Measurements from ENCODE around the gene BMPR1A.
"Not testable (repeated sequence)": the region's sequence is repeated elsewhere in the genome, so short reads cannot be mapped to it uniquely, and the experiment has no call there.

BMPR1A gene

GRCh38 chr10:86943316-86944030, 187.1 kb downstream of the BMPR1A start:
- no peak for DNase-seq

DNA sequence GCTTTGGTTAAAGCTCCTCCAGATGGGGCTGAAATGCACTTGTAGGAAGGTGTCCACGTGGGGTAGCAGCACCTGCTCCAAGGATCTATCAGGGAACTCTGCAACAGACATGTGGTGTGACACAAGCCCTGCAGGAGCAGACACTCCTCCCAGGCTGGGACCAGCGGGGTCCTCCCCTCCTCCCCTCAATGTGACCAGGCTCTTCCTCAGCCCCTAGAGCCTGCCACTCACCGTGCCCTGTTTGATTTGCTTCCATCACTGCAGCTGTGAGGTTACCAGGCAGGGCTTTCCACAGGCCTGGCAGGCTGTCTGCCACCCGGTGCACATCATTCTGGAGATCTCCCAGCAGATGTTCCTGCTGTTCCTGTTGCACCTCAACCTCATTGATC, 187.6 kb downstream of the BMPR1A start:
- DNase-seq = peak in 1 of 2 experiments; percentile 20

DNA sequence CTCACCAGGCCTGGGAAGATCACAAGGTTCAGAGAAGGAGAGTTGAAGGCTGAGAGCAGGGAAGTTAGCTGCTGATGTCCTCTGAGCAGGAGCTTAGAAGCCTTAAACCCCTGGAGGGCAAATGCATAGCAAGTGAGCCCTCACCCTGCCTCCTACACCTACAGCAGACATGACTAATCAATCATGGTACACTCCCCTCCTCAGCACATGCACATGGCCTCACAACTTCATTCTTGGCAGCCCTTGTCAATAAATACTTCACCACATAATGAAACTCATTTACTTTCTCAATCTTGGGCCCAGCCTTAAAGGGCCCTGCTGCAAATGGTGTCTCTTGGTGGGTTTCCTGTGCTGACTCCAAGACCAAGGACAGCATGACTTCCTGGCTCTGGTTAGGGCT, 188.1 kb downstream of the BMPR1A start:
- no peak for DNase-seq

GRCh38 chr10:86944907-86945306, 188.5 kb downstream of the BMPR1A start:
- no peak for DNase-seq

GRCh38 chr10:86945361-86946212, 189.2 kb downstream of the BMPR1A start:
- no peak for DNase-seq

DNA sequence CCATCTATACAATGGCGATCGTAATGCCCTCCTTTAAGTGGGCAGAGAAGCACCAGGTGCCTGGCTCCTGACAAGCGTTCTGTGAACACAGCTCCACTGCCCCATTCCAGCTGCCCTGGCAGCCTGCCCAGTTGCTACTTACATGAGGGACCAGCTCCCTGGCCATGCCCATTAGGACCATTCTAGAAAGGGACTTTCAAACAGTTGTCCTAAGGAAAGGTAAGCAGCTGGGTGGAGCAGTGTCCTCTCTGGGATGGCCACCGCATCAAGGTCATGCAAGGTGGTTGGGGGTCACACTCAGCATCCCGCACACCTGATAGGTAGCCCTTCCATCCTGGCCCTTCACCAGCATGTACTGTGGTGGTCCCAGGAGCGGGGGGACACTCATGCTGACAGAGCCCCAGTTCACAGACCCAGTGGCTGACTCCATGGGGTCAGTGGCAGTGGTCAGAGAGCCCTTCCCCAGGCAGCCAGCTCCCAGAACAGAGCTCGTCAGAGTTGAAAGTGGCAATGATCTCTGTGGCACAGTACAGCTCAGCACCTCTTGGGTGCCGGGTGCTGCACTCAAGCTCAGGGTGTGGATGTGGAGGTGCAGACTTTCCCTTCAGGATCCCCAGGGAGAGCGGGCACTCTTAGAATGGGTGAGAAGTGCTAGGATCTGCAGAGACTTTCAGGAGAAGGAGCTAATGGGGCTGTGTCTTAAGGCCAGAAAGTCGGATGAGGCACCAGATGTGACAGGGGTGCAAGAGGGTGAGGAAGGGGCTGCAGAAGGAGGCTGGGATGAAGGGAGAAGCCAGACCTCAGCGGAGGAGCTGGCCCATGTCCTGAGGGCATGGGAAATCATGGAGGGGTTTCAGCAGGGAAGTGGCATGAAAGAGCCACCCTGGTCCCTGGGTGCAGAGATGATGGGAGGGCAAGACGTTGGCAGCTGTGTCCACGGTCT, 190.1 kb downstream of the BMPR1A start:
- DNase-seq = peak in 1 of 2 experiments; percentile 38

- not testable (repeated sequence) for DNase-seq
Measured at GRCh38 chr10:86947806-86948205, 191.4 kb downstream of the BMPR1A start.

DNA sequence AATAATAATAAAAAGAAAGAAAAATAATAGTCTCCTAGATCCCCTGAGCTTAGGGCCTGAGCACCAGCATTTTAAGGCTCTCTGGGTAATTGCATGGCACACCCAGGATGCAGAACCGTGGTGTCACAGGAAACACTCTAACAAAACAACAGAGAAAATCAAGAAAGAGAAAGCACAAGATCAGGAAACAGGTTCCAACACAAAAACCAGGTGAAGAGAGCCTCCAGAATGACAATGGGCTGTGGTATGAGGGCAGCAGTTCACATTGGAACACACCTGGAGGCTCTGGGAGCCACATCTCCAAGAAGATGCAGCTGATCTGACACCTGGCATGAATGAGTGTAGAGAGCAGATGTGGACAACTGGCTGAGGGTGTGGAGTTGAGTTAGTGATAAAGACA, 193.9 kb downstream of the BMPR1A start:
- DNase-seq = no peak

DNA sequence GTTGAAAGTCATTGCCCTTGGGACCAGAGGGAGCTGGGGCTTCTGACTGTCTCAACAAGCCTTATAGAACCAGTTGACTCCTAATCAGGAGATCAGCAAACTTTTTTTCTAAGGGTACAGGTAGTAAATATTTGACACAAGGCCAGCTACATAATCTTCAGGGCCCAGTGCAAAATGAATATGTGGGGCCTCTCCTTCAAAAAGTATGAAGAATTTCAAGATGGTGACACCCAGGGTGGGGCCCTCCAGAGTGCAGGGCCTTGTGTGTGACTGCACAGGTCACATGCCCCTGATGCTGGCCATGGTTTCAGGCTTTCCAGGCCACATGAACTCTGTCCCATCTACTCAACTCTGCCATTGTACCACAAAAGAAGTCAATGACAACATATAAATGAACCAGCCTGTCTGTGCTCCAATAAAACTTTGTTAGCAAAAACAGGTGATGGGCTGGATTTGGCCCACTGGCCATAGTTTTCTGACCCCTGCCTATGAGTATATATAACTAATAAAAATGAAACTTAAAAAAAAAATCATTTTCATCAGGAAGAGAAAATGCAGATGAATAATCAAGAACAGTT, 194.9 kb downstream of the BMPR1A start:
- no peak for DNase-seq

DNA sequence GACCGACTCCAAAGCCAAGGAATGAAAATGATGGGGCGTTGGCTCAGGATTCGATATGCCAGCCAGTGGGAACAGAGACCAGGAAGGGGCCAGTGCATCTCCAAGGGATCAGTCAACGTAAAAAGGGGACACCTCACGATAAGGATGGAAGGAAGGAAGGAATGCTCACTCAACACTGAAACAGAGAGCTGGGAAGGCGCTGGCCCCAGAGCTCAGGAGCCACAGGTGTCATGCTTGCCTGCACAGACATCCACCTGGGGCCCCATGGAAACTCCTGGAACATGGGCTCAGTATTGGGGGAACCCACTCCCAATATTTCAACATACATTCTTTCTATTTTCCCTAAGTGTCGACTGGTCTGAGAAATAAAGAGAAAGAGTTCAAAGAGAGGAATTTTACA, 195.7 kb downstream of the BMPR1A start:
- DNase-seq = no peak

DNA sequence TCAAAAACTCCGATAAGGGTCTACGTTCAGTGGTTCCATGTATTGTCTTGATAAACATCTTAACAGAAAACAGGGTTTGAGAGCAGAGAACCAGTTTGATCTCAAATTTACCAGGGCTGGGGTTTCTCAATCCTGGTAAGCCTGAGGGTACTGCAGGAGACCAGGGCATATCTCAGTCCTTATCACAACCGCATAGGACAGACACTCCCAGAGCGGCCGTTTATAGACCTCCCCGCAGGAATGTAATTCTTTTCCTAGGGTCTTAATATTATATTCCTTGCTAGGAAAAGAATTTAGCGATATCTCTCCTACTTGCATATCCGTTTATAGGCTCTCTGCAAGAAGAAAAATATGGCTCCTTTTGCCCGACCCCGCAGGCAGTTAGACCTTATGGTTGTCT, 196.3 kb downstream of the BMPR1A start:
- not testable (repeated sequence) for DNase-seq

- no peak for DNase-seq
Measured at GRCh38 chr10:86953747-86954680, 197.6 kb downstream of the BMPR1A start.

DNA sequence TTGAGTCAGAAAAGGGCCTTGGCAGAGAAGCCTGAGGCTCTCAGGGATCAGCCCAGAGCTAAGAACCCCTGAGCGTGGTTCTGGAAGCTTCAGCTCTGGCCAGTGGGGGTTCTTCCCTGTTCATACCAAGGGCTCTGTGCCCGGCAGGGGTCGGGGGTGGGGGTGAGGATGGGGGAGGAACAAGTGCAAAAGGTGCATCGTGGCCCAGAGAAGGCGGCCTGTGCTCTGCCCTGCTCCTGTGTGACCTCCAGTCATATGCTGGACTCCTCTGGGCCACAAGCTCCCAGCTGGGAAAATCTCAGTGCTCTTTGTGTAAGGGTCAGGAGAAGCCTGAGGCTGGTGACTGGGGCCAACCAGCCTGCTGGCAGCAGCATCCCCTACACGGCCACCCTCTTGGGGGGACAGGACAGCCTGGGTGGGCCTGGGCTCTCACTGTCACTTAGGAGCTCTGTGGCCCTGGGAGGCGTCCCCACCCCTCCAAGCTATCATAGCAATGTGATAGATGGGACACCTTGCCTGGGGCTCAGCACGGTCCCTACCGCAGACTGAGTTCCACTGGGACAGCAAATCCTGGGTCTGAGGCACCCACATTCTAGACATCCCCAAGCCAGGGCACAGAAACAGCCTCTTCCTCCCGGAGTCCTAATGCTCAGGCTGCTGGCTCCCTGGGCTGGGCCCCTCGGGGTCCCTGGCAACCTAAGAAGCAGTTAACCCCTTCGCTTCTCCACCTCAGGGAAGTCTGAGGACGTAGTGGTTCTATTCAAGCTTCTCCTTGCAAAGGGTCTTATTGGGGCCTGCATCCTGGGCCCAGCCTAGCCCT, 198.5 kb downstream of the BMPR1A start:
- no peak for DNase-seq

GRCh38 chr10:86955501-86956194, 199.2 kb downstream of the BMPR1A start:
- no peak for DNase-seq

DNA sequence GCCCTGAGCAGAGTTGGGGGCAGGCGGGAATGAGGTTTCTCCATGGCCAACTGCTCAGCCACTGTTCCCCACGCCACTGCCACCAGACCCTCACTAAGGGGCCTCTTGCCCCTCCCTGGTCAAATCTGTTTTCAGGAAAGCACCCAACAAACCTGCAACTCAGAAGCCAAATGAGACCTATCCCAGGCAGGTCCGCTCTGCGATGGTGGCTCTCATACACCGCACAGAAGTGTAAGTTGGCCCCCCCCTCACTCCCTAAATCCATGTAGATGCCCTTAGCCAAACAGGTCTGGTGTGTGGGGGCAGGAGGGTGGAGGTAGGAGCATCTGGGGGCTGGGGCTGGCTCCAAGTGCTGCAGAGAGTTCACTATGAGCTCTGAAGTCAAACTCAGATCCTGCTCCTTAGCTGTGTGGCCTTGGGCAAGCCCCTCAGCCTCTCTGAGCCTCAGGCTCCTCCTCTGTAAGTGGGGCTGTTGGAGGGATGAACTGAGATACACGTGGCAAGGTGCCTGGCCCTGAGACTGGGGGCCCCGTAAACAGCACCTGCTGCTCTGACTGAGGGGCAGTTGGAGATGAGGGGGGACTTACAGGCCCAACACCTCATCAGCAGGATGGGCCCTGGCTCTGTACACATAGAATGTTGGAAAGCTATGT, 199.9 kb downstream of the BMPR1A start:
- no peak for DNase-seq

GRCh38 chr10:86956848-86957448, 200.5 kb downstream of the BMPR1A start:
- no peak for DNase-seq

DNA sequence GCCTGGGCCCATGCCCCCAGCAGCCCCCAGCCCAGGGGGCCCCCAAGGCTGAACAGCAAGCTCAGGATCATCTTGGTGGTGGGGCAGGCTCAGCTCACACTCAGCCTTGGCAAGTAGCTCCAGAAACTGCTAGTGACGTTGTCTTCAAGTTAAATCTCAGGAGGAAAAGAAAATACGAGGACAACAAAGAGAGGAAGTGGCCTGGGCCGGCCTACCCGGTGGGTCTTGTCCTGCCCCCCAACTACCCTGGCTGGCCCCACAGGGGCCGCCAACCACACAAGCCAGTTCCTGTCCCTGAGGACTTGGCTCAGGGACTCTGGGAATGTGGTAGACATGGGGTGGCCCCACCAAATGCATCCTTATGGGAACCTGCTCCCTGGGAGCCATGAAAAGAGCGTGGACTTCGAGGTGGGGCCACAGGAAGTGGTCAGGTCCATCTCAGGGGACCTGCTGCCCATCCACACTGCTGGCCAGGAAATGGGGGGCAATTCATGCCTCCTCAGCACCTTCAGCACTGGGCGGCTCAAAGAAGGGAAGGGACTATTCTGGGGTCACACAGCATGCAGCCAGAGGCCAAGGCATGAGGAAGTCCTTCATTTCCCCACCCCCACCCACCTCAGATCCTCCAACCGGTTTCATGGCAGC, 201.2 kb downstream of the BMPR1A start, which contains the start of gene MMRN2:
Gene MMRN2, minus strand, starts transcription at position 145 of the 645 bp plus-strand sequence. Its CDS starts 74 bp downstream, at position 71.
- no peak for DNase-seq

Measured in NCI-H524 (cell line).